HFF-Myc (cell line): ENCODE measurements around the gene OR10G7.

ENCODE experiments used
- DNase-seq: peaks from one replicate; pipeline ENCODE4 v3.0.0-alpha.2; 2011; ENCODE audit warnings: low read depth; ENCODE audit errors: extremely low read depth
- H3K4me3 ChIP-seq: replicated peaks from 2 replicates; pipeline ENCODE4 v1.5.1; 2011; ENCODE audit warnings: low read depth, mild to moderate bottlenecking, control low read depth, low read length
- CTCF ChIP-seq: IDR thresholded peaks from 2 replicates; pipeline ENCODE4 v1.5.1; 2012; ENCODE audit warnings: mild to moderate bottlenecking, low read depth, low read length, control low read depth; ENCODE audit errors: missing control alignments

The OR10G7 gene

GRCh38 chr11:124072147-124072546 is 31.0 kb upstream of the OR10G7 start:
- H3K4me3 ChIP-seq = no peak overlapping the region
- DNase-seq = no peak
- no peak for TF ChIP-seq CTCF

- DNase-seq = no peak
- no peak overlapping the region for H3K4me3 ChIP-seq
- TF ChIP-seq CTCF = no peak
These were observed 30.5 kb upstream of the OR10G7 start for GRCh38 chr11:124071623-124071948.

- peak; percentile 69 for TF ChIP-seq CTCF
- no peak overlapping the region for H3K4me3 ChIP-seq
- DNase-seq = peak; percentile 30
These were observed 29.9 kb upstream of the OR10G7 start for GRCh38 chr11:124070915-124071622.

GRCh38 chr11:124069429-124070401 is 28.6 kb upstream of the OR10G7 start:
- TF ChIP-seq CTCF = peak; percentile 85
- H3K4me3 ChIP-seq = peak overlapping the region; percentile 13
- DNase-seq = peak; percentile 31

- DNase-seq = no peak
- no peak overlapping the region for H3K4me3 ChIP-seq
- TF ChIP-seq CTCF = no peak
These were observed 27.5 kb upstream of the OR10G7 start for GRCh38 chr11:124068601-124069110.

- TF ChIP-seq CTCF = no peak
- no peak overlapping the region for H3K4me3 ChIP-seq
- DNase-seq = no peak
These were observed 11.8 kb upstream of the OR10G7 start for GRCh38 chr11:124052966-124053365.
